Transverse colon (tissue), 4 donors: Measurements from ENCODE around the gene SLC27A5. TPM values are rescaled to one million over a fixed set of nuclear protein-coding genes. Genes with fewer than 3 reads are reported as not detected.

Source experiments
- DNase-seq: peaks from one replicate; pipeline ENCODE4 v3.0.0-alpha.2; 2019
- H3K27ac ChIP-seq, 4 donors: fragments of 200-600 bp; sonication (generic); 2 replicates each; pipeline ENCODE4 v1.5.1; 2016 to 2018; ENCODE audit warnings: inconsistent platforms in 4 of 4
- H3K27me3 ChIP-seq: fragments of 200-600 bp; sonication (generic); 2 replicates; pipeline ENCODE4 v1.5.1; 2017; ENCODE audit warnings: inconsistent platforms
- H3K36me3 ChIP-seq, 4 donors: fragments of 200-600 bp; sonication (generic); 2 replicates each; pipeline ENCODE4 v1.5.1; 2017 to 2019; ENCODE audit warnings: inconsistent platforms in 4 of 4
- H3K4me1 ChIP-seq, 4 donors: fragments of 200-600 bp; sonication (generic); 2 replicates each; pipeline ENCODE4 v1.5.1; 2017 to 2020; ENCODE audit warnings: inconsistent platforms in 4 of 4
- H3K4me3 ChIP-seq, 4 donors: fragments of 200-600 bp; sonication (generic); 1 replicate in 1 of 4; 2 replicates in 3 of 4; pipeline versions ENCODE4 v1.5.1 to v1.6.1; 2017 to 2019; ENCODE audit warnings: inconsistent platforms in 4 of 4
- H3K9me3 ChIP-seq, 2 donors: fragments of 200-600 bp; sonication (generic); 2 replicates each; pipeline ENCODE4 v1.5.1; 2017 to 2019; ENCODE audit warnings: inconsistent platforms in 2 of 2
- EP300 ChIP-seq: sonication (generic); formaldehyde crosslinking; IDR thresholded peaks from one replicate; pipeline ENCODE4 v1.6.1; 2017; ENCODE audit warnings: antibody characterized with exemption, low read depth
- POLR2A ChIP-seq: fragments of 450-650 bp; IDR thresholded peaks from one replicate; pipeline ENCODE4 v1.6.1; 2016; ENCODE audit warnings: antibody characterized with exemption, mild to moderate bottlenecking, moderate library complexity
- POLR2AphosphoS5 ChIP-seq, 3 donors: sonication (generic); formaldehyde crosslinking; IDR thresholded peaks; one replicate each; pipeline ENCODE4 v1.6.1; 2016; ENCODE audit warnings: antibody characterized with exemption in 3 of 3
- WGBS, 2 donors: methylation state at CpG; one replicate each; pipeline ENCODE4 v1.1.5; 2018; ENCODE audit warnings: low coverage in 1 of 2; 5-methylcytosine and 5-hydroxymethylcytosine counted together
- in situ Hi-C, 4 donors: fragments of 200-750 bp; cut with MboI; loops; one replicate each; pipeline versions ENCODE4 v1.15.0 to v1.15.1; 2017; ENCODE audit warnings: low sequenced_read_pairs in 3 of 4, low pct_ligation_motif_present in 1 of 4, low pct_unique_long_range_greater_than_20kb in 1 of 4
- intact Hi-C: fragments of 100-400 bp; cut with DNase I; formaldehyde crosslinking; loops from one replicate; pipeline ENCODE4 v1.15.1; 2023; ENCODE audit warnings: low total_unique reads
- total RNA-seq, 4 donors: library from RNA; depleted of rRNA; stranded (reverse); fragments of >200 nt; gene quantifications; one replicate each; pipeline ENCODE4 v1.1.0, GENCODE V29; 2016
- TF ChIP-seq, protein P1 (sequence below), 5 experiments: fragments of 200-600 bp in 3 of 5; fragments of 450-650 bp in 2 of 5; sonication (generic) in 3 of 5; IDR thresholded peaks; 1 replicate in 2 of 5; 2 replicates in 3 of 5; pipeline ENCODE4 v1.5.1; 2016 to 2017; ENCODE audit warnings: antibody characterized with exemption in 5 of 5, inconsistent platforms in 3 of 5, mild to moderate bottlenecking in 2 of 5, moderate library complexity in 1 of 5

The SLC27A5 gene
- total RNA-seq, 4 donors from 2014 or later: 3.3 to 5.0 (median 4.4) TPM; not detected in 1

GRCh38 chr19:58538257-58539168 is 26.7 kb upstream of the SLC27A5 start:
- in situ Hi-C loops: no loop called here
- no peaks in the 10 kb centered on the region for H3K36me3 ChIP-seq
- no peak for TF ChIP-seq POLR2AphosphoS5 (IDR thresholded peaks at IDR 0.05)
- TF ChIP-seq POLR2A: no peak
- TF ChIP-seq EP300: no peak
- TF ChIP-seq, protein P1, sequence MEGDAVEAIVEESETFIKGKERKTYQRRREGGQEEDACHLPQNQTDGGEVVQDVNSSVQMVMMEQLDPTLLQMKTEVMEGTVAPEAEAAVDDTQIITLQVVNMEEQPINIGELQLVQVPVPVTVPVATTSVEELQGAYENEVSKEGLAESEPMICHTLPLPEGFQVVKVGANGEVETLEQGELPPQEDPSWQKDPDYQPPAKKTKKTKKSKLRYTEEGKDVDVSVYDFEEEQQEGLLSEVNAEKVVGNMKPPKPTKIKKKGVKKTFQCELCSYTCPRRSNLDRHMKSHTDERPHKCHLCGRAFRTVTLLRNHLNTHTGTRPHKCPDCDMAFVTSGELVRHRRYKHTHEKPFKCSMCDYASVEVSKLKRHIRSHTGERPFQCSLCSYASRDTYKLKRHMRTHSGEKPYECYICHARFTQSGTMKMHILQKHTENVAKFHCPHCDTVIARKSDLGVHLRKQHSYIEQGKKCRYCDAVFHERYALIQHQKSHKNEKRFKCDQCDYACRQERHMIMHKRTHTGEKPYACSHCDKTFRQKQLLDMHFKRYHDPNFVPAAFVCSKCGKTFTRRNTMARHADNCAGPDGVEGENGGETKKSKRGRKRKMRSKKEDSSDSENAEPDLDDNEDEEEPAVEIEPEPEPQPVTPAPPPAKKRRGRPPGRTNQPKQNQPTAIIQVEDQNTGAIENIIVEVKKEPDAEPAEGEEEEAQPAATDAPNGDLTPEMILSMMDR (IDR thresholded peaks at IDR 0.05): no peak
- intact Hi-C loops: no loop called here
- peak overlapping the region in 3 of 4 donors; percentile 1 to 37 (median 11) for H3K4me3 ChIP-seq
- H3K4me1 ChIP-seq: peaks cover 0 to 17% (median 12%) of the 10 kb centered on the region in 4 donors
- DNase-seq: no peak
- WGBS, 2 donors: 6 to 7% methylated on average over 7 to 40 of the region's 55 CpGs
- peaks cover 14% of the 10 kb centered on the region for H3K27me3 ChIP-seq
- no peaks in the 10 kb centered on the region for H3K9me3 ChIP-seq
- H3K27ac ChIP-seq: no peak overlapping the region

- Histone ChIP-seq H3K9me3 (no peaks in the 10 kb centered on the region), H3K36me3 (no peaks in the 10 kb centered on the region), H3K27ac (no peak overlapping the region), H3K4me1 (peaks cover 0 to 9% (median 8%) of the 10 kb centered on the region in 4 donors), H3K27me3 (peaks cover 14% of the 10 kb centered on the region), H3K4me3 (no peak overlapping the region)
- in situ Hi-C loops: no loop called here
- TF ChIP-seq EP300: no peak
- TF ChIP-seq, protein P1 (IDR thresholded peaks at IDR 0.05): no peak
- TF ChIP-seq POLR2AphosphoS5 (IDR thresholded peaks at IDR 0.05): no peak
- TF ChIP-seq POLR2A: no peak
- intact Hi-C loops: no loop called here
- 87 to 93% methylated on average over 4 to 8 of the region's 8 CpGs for WGBS, 2 donors
- DNase-seq: no peak
These were observed 25.3 kb upstream of the SLC27A5 start for GRCh38 chr19:58536852-58537798.

DNA sequence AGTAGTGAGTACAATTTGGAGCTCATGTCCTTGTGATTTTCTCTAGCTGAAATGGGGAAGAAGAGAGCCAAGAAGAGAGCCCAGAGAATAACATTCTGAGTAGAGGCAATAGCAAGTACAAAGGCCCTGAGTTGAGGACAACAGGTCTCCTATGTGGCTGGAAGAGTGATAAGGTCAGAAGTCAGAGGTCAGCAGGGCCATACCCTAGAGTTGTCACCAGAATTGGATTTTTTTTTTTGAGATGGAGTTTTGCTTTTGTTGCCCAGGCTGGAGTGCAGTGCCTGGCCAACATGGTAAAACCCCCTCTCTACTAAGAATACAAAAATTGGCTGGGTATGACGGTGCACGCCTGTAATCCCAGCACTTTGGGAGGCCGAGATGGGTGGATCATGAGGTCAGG is 24.1 kb upstream of the SLC27A5 start:
- peaks cover 0 to 9% (median 8%) of the 10 kb centered on the region in 4 donors for H3K4me1 ChIP-seq
- intact Hi-C loops: no loop called here
- TF ChIP-seq EP300 (no peak), POLR2AphosphoS5 (IDR thresholded peaks at IDR 0.05) (no peak), POLR2A (no peak)
- TF ChIP-seq, protein P1 (IDR thresholded peaks at IDR 0.05): no peak
- no peak for DNase-seq
- no peaks in the 10 kb centered on the region for H3K36me3 ChIP-seq
- WGBS, 2 donors: 96% methylated on average over 3 of the region's 3 CpGs; no CpG with 5 or more reads in 1 of the 2 donors
- no peak overlapping the region for H3K27ac ChIP-seq
- peaks cover 14% of the 10 kb centered on the region for H3K27me3 ChIP-seq
- no peak overlapping the region for H3K4me3 ChIP-seq
- H3K9me3 ChIP-seq: no peaks in the 10 kb centered on the region
- in situ Hi-C loops: no loop called here
